Forelimb muscle (tissue), 1 donor: ENCODE measurements around the gene HPD. TPM values are rescaled to one million over a fixed set of nuclear protein-coding genes. Genes with fewer than 3 reads are reported as not detected.
"Not testable (repeated sequence)": the region's sequence is repeated elsewhere in the genome, so short reads cannot be mapped to it uniquely, and the experiment has no call there.

Experiments
- DNase-seq: peaks from one replicate; pipeline ENCODE4 v3.0.0-alpha.2; 2013; ENCODE audit warnings: low read depth
- polyA plus RNA-seq: library from polyadenylated mRNA; unstranded; fragments of 120-200 nt; gene quantifications from one replicate; pipeline ENCODE4 v1.2.1, GENCODE V29; 2013; ENCODE audit not compliant: insufficient read length

The HPD gene
- polyA plus RNA-seq, 1 donor: 0.08 TPM

DNA sequence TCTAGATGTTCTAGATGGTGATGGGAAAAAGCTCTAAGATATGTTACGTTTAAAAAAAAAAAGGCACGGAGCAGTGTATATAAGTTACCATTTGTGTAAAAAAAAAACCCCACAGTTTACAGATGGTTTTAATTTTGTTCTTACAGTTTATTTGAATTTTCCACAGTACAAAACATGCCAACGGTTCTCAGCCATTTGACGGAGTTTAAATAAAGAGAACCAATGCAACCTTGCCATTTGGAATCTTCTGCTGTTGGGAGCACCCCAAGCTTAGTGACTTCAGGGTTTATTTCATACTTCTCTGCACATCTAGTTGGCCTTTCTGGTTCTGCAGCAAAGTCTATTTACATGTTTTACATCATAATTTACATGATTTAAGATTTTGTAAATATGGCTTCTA lies 7.7 kb upstream of the HPD start:
- DNase-seq: peak; percentile 8

DNA sequence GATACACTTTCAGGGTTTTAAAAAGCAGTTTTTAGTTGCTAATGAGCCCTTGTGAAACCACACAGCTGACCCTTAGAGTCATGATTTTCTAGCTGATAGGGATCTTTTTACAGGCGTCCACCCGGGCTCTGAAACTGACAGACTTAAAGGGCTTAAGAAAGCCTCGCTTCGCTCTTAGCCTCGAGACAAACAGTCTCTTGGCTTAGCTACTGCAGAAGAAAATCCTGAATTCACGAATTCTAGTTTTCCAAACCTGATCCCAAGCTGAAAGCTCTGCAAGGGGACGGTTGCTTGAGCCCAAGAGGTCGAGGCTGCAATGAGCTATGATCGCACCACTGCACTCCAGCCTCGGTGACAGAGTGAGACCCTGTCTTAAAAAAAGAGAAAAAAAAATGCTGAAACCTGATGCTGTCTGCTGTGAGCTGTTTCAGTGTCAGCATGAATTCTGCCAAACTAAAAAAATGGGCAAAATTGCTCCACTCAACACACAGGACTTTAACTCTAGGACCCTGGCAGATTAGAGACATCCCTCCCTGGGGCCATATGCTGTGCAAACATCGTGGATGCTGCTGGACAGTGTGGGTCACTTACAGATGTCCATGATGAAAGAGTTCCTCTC lies 3.1 kb upstream of the HPD start:
- no peak for DNase-seq

DNA sequence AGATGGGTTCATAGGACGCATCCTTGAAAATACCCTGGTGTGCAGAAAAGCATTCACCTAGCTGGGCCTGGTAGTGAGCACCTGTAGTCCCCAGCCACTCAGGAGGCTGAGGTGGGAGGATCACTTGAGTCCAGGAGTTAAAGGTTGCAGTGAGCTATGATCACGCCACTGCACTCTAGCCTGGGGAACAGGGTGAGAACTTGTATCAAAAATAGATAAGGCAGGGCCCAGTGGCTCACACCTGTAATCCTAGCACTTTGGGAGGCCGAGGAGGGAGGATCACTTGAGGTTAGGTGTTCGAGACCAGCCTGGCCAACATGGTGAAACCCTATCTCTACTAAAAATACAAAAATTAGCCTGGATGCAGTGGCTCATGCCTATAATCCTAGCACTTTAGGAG lies 2.0 kb upstream of the HPD start:
- not testable (repeated sequence) for DNase-seq

DNA sequence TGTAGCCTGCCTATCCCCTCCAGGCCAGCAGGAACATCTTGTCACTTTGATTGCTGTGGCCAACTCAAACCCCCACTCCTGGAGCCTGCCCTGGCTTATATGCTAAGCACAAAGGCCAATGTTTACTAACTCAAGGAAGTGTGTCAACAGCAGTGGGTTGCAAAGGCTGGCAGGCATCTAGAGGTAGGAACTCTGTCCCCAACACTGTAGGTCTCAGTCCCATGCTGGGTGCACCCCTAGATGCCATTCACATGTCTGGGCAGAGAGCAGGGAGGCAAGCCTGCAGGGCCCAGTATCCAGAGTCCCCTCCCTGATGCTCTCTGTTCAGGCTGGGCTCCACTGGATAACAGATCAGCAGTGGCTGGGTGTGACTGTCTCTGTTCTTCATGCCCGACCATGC lies 1.6 kb upstream of the HPD start:
- no peak for DNase-seq

DNA sequence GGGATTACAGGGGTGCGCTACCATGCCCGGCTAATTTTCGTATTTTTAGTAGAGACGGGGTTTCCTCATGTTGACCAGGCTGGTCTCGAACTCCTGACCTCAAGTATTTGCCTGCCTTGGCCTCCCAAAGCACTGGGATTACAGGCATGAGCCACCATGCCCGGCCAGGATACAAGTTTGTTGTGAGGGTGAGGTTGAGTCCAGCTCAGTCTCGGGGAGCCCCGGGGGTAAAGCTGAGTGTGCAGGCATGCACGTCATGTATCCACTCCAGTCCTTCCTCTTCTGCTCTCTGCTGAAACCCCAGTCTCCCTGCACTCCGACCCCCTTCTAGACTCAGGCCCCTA lies 369 bp downstream of the HPD start:
- no peak for DNase-seq

DNA sequence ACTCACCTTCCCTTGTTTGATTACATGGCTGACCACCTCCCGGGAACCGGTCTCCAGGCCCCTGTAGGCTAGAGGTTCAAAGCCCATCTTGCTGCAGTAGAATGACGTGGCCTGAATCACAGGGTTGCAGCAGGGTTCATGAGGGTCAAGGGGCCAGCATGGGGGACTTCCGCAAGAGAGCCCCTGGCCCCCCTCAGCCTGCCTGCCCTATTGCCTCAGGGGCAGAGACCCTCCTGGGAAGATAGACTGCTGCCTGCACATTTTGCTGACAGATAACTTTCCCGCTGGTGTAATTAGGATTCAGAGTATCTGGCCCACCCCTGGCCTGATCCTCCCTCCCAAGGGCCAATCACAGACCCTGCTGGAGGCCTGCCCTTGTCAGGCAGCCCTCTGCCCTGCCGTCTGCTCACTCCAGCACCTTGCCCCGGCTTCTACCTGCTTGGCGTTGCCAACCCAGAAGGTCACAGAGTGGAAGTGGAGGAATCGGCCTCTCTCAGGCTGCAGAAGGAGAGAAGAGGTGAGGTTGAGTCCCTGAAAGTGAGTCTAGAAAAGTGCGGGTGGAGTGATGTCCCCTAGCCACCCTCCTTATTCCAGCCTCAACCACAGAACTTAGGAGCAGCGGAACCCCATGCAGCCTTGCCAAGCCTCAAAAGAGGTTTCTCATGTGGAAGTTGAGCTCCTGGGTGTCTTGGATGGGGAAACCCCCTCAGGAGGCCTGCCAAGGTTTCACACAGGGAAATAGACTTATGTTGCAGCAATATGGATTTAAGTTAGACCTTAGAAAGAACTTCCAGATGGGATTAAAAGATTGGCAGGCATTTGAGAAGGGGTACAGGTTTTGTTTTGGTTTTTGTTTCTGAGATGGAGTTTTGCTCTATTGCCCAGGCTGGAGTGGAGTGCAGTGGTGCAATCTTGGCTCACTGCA lies 1.1 kb downstream of the HPD start:
- no peak for DNase-seq

DNA sequence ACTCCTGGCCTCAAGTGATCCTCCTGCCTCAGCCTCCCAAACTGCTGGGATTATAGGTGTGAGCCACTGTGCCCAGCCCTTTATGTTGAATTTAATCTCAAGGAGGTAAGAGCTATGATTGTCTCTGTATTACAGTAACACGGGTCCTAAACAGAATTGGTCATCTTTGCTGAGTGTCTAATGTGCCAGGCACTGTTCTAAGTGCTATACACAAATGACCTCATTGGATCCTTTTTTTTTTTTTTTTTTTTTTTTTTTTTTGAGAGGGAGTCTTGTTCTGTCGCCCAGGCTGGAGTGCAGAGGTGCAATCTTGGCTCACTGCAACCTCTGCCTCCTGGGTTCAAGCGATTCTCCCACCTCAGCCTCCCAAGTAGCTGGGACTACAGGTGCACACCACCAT lies 6.3 kb downstream of the HPD start:
- not testable (repeated sequence) for DNase-seq

DNA sequence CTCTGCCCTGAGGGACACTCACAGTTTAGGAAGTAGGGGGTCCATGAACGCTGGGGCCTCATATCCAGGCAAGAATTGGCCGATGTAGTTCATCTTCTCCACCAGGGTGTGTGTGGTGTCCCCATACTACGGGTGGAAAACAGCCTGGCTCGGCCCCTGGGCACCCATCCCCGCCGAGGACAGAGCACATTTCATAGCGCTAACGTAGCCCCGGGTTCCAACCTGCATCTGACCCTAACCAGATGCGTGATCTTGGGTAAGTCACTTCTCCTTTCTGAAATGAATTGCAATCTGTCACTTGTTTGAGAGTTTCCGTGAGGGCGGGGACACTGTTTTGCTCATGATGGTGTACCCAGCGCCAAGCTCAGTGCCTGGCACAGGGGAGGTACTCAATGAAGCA lies 9.0 kb downstream of the HPD start:
- no peak for DNase-seq

DNA sequence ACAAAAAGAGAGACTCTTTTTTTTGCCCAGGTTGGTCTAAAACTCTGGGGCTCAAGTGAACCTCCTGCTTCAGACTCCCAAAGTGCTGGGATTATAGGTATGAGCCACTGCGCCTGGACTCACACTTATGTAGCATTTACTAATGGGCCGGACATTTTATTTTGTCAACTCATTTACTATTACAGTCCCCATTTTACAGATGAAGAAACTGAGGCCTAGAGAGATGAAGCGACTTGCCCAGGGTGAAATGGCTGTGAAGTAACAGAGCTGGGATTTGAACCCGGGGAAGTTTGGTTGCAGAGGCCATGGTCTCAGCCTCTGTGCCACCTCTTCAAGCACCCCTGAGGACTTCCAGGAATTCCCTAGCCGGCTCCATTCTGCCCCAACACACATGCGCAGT lies 9.4 kb downstream of the HPD start:
- no peak for DNase-seq

DNA sequence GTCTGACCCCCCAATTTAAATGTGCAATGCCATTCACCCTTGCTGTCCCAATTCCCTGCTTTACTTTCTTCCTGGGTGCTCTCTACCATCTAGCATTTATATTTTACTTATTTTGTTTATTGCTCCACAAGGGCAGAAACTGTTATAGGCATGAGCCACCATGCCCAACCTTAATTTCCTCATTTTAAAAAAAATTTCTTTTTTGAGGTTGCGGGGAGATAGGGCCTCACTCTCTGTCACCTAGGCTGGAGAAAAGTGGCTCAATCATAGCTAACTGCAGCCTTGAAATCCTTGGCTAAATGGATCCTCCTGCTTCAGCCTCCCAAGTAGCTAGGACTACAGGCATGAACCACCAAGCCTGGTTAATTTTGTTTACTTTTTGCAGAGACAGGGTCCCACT lies 13.0 kb downstream of the HPD start:
- DNase-seq: no peak

DNA sequence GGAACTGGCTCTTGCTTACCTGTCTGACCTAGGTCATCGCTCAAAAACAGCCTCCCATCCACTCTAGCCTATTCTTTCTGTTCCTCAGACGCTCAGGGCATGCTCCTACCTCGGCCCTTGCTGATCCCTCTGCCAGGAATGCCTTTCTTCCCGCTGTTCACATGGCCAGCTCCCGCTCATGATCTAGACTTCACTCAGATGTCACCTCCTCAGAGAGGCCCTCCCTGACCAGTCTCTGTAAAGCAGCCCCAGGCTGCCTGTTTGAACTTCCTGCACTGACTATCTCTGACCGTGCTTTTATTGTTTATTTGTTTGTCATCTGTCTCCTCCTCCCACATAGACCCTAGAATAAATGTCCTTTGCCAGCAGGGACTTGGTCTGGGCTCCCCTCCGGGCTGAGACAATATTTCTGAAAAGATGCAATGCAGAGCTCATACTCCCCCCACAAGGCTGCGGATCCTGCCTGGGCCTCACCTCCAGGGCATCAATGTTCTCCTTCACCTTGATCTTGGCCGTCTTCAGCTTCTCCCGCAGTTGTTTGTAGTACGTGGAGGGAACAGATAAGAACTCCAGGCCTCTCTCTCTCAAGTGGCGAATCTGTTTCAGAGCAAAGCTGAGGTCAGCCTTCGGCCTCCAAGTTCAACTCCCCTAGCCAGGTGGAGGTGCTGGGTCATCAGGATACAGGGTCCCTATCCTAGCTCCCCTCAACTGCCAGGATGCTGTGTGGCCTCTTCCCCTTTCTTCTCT lies 15.2 kb downstream of the HPD start:
- DNase-seq: no peak

DNA sequence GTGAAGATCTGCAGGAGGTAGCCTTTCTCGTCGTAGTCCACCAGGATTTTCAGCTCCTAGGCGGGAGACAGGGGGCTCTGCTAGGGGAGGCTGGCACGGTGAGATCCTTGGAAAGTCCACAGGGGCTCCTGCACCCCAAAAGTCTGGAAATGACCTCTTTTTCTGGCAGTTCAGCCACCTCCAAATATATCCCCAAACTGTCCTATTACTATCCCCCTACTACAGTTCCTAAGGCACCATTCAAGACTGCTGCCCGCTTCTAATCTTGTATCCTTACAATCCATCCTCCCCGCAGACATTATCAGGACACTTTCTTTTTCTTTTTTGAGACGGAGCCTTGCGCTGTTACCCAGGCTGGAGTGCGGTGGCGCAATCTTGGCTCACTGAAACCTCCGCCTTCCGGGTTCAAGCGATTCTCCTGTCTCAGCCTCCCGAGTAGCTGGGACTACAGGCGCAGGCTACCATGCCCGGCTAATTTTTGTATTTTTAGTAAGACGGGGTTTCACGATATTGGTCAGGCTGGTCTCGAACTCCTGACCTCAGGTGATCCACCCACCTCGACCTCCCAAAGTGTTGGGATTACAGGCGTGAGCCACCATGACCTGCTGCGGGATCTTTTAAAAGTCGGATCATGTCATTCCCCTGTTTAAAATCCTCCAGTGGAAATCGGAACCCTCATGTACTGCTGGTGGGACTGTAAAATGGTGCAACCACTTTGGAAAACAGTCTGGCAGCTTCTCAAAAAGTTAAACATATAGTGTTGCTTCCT lies 18.5 kb downstream of the HPD start:
- DNase-seq: no peak

DNA sequence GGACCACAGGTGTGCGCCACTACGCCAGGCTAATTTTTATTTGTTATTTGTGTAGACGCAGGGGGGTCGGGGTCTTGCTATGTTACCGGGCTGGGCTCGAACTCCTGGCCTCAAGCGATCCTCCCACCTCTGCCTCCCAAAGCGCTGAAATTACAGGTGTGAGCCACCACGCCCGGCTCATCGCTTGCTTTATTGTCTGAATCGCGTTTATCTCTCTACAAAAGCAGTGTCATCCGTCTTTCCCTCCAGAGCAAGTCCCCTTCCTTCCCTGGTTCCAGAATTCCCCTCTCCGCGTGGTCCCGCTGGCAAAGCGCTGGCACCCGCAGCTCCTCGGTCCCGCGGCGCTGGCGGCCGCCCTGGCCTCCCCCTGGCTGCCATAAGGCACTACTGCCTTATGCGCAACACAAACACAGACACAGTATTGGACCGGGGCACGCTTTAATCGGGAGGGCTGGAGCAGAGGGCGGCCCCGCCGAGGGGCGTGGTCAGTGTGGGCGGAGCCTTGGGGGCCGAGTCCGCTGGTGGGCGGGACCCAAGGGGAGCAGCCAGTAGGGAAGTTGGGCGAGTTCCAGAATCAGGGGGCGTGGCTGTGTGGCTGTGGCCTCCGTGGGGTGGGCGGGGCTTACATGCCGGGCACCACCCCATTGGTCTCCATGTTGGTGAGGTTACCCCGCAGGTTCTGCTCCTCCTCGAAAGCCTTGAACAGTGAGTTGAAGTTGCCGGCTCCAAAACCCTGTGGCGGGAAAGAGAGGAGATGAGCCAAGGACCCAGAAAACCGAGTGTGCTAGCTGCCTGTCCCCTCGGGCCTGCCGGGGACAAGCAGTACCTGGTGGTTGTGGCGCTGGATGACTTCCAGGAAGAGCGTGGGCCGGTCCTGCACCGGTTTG lies 19.3 kb downstream of the HPD start:
- DNase-seq: peak; percentile 65

DNA sequence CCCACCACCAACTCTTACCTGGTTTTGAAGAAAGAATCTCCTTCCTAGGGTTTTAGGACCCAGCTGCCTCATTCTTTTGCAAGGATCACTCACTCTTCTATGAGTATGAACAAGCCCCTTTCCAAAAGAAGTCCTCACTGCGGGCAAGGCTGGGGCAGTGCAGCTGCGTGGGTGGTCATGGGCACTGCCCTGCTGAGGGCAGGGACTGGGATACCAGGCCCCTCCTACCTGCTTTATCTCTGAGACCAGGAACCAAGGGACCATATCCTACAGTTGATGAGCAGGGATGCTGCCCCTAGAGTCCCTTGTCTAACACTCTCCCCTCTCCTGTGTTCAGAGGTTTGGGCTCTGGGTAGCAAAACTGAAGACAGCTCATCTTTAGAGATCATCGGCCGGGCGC lies 20.5 kb downstream of the HPD start:
- DNase-seq: no peak

DNA sequence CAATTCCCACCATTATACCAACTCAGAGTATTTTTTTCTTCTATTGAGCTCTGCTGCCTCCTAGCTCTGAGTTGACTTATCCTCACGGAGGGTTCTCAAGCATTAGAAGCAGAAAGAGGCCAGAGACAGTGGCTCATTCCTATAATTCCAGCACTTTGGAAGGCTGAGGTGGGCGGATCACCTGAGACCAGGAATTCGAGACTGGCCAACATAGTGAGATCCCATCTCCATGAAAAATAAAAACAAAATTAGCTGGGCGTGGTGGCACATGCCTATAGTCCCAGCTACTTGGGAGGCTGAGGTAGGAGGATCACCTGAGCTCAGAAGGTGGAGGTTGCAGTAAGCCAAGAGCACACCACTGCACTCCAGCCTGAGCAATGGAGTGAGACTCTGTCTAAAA lies 21.0 kb downstream of the HPD start:
- DNase-seq: no peak

DNA sequence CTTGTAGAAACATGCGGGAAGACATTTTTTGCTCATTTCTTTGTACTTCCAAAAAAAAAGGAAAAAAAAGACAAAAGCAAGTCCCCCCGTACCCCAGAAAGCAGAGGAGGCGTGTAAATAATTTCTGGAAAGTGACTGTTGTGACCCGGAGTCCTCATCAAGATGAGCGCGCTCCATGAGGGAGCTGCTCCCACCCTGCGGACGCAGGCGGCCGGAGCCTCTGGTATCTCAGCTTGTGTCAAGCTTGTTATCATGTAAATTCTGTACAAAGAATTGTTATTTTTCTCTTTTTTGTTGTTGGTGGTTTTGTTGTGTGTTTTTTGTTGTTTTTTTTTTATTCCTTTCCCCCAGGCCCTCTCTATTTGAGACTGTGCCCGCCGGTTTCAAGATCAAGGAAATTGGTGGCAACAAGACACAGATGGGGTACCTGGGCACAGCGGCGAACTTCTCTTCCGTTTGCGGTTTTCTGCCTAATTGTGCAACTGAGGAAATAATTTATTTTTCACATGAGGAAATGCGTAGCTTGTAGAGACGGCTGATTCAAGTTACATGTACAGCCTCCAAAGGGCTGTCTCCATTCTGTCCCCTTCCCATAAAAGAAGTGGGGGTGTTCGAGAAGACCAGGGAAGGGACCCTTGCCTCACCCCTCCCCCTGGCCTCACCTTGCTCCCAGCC lies 27.0 kb downstream of the HPD start:
- no peak for DNase-seq

DNA sequence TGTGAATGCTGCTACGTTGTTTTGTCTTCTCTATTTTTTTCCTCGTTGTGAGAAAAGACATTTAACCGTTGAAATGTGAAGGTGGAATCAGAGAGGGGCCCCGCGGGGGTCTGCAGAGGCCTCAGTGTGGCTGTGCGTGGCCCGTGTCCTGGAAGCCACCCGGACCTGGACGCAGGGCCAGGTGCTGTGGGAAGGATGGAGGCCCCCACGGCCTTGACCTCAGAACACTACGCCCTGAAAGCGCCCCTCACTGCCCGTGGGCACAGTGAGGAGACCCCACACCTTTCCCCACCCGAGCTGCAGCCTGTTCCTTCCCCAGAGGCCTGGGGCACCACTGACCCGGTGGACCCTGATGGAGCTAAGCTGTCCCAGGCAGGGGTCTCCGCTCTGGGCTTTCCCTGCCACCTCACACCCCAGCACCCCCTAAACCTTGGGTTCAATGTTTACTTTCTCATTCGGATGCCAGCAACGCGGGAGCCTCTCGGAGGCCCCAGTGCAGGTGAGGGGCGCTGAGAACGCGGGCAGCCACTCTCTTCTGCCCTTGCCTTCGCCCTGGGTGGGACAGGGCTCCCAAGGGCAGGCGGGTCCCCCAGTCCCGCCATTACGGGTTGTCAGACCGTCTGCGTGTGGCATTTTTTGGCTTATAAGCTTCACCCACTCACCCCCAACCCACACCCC lies 27.9 kb downstream of the HPD start:
- DNase-seq: no peak

DNA sequence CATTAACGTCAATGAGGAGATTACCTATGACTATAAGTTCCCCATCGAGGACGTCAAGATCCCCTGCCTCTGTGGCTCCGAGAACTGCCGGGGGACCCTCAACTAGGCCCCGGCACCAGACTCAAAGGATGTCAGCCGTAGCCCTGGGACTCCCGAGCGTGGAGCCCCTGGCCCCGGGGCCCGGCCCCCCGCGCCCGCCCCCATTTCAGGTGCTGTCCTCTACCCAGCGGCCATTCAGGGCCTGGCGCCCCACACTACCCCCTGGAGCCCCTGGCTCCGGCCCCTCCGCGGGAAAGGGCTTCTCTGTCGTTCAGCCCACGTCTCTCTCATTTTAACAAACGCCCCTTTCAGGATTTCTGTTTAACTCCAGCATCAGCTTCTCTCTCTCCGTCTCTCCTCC lies 28.5 kb downstream of the HPD start:
- DNase-seq: no peak

DNA sequence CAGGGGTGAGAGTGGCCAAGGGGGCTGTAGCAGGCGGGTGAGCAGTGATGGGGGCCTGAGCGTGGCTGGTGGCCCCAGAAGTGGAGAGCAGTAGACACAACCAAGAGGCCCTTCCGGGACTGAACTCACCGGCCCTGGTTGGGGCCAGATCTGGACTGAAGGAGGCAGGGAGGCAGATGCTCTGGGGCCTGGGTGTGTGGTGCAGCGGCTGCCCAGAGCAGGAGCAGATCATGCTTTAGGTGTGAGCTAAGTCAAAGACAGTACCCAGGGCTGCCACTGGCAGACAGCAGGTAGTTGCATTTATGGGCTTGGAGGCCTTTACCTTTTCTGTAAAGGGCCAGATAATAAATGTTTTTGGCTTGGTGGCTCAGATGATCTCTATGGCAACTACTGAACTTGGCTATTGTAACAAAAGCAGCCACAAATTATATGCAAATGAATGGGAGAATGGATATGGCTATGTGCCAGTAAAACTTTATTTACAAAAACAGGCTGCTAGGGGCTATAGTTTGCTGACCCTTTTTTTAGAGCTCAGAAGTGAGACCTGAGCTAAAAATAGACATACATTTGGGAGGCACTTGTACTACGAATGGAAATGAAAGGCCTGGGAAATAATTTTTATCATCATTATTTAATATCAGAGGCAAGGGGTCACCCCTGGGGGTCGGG lies 29.3 kb downstream of the HPD start:
- no peak for DNase-seq
